Panc1 (cell line): ENCODE measurements around the gene NUDT19. TPM values are rescaled to one million over a fixed set of nuclear protein-coding genes. Genes with fewer than 3 reads are reported as not detected.

ENCODE experiments used
- ATAC-seq: fragments of 200-7000 bp; cut with Tn5 transposase; 2 replicates; pipeline ENCODE4 v1.9.1; 2020; ENCODE audit warnings: mild to moderate bottlenecking, moderate library complexity
- BruUV-seq: library from RNA; stranded (reverse); fragments of 400-500 nt; replicated peaks from 2 replicates; lab custom pipeline; 2021; lab: Mats Ljungman, UMichigan
- CTCF ChIA-PET: fragments of 300-600 bp; sonication (Branson Sonifier 250); formaldehyde crosslinking; loops from one replicate; lab custom pipeline; 2022; ENCODE audit warnings: antibody characterized with exemption; lab: Charles Lee
- POLR2A ChIA-PET: fragments of 300-600 bp; sonication (Branson Sonifier 250); formaldehyde crosslinking; loops from one replicate; lab custom pipeline; 2022; ENCODE audit warnings: antibody characterized with exemption; lab: Charles Lee
- DNase-seq: peaks from one replicate; pipeline ENCODE4 v3.0.0-alpha.2; 2010; ENCODE audit warnings: low read depth, low spot score
- H3K27ac ChIP-seq: 2 replicates; pipeline ENCODE4 v1.5.1; 2011; ENCODE audit warnings: mild to moderate bottlenecking, low read length, inconsistent platforms
- H3K27me3 ChIP-seq: fragments of 200-500 bp; sonication (Bioruptor generic); 2 replicates; pipeline ENCODE4 v1.6.0; 2014; ENCODE audit warnings: low read length, inconsistent platforms; ENCODE audit not compliant: control insufficient read depth, insufficient read depth
- H3K36me3 ChIP-seq: fragments of 200-500 bp; sonication (Bioruptor generic); 2 replicates; pipeline ENCODE4 v1.5.1; 2014; ENCODE audit warnings: inconsistent platforms, mild to moderate bottlenecking, low read length, moderate library complexity; ENCODE audit not compliant: control insufficient read depth, insufficient read depth
- H3K4me1 ChIP-seq: 2 replicates; pipeline ENCODE4 v1.5.1; 2011; ENCODE audit warnings: inconsistent platforms, mild to moderate bottlenecking, low read length, moderate library complexity; ENCODE audit not compliant: control insufficient read depth, insufficient read depth
- H3K4me3 ChIP-seq, 2 experiments: 2 replicates each; pipeline ENCODE4 v1.5.1; 2011 to 2012; ENCODE audit warnings: low read depth in 2 of 2, low read length in 2 of 2, mild to moderate bottlenecking in 2 of 2, inconsistent platforms in 1 of 2, moderate library complexity in 1 of 2
- H3K9me3 ChIP-seq: fragments of 200-500 bp; sonication (Bioruptor generic); 2 replicates; pipeline ENCODE4 v1.5.1; 2014; ENCODE audit warnings: low read depth, mild to moderate bottlenecking, inconsistent platforms, low read length, moderate library complexity; ENCODE audit not compliant: control insufficient read depth, insufficient read depth
- POLR2AphosphoS5 ChIP-seq: IDR thresholded peaks from 2 replicates; pipeline ENCODE4 v1.6.1; 2012; ENCODE audit warnings: mild to moderate bottlenecking, low read depth, low read length, moderate library complexity
- SIN3A ChIP-seq: IDR thresholded peaks from 2 replicates; pipeline ENCODE4 v1.6.1; 2012; ENCODE audit warnings: low read depth, mild to moderate bottlenecking, low read length, moderate library complexity, borderline replicate concordance; ENCODE audit not compliant: insufficient read depth
- TCF7L2 ChIP-seq: IDR thresholded peaks from 2 replicates; pipeline ENCODE4 v1.6.1; 2011; ENCODE audit warnings: mild to moderate bottlenecking, low read depth, low read length, inconsistent platforms
- in situ Hi-C: cut with HindIII; loops from 2 replicates; pipeline ENCODE4 v1.10.0; 2016; ENCODE audit warnings: low sequenced_read_pairs, low pct_unique_long_range_greater_than_20kb
- intact Hi-C: fragments of 100-400 bp; cut with micrococcal nuclease; formaldehyde crosslinking; loops from one replicate; pipeline ENCODE4 v1.10.0; 2022; ENCODE audit not compliant: unreplicated experiment
- total RNA-seq: library from RNA; stranded (reverse); gene quantifications from one replicate; pipeline ENCODE4 v1.2.1, GENCODE V29; 2021; ENCODE audit not compliant: unreplicated experiment
- TF ChIP-seq, protein P1 (sequence below), 2 experiments: IDR thresholded peaks; 2 replicates each; pipeline ENCODE4 v1.6.1; 2011 to 2012; ENCODE audit warnings: low read depth in 2 of 2, control low read depth in 1 of 2, low read length in 1 of 2, mild to moderate bottlenecking in 1 of 2, moderate library complexity in 1 of 2; ENCODE audit not compliant: insufficient read depth in 1 of 2
- TF ChIP-seq, protein P2 (sequence below): fragments of 450-650 bp; IDR thresholded peaks from 2 replicates; pipeline ENCODE4 v1.5.1; 2017; ENCODE audit warnings: mild to moderate bottlenecking

NUDT19 gene
- total RNA-seq, 1 experiment from 2014 or later = 41.4 TPM

DNA sequence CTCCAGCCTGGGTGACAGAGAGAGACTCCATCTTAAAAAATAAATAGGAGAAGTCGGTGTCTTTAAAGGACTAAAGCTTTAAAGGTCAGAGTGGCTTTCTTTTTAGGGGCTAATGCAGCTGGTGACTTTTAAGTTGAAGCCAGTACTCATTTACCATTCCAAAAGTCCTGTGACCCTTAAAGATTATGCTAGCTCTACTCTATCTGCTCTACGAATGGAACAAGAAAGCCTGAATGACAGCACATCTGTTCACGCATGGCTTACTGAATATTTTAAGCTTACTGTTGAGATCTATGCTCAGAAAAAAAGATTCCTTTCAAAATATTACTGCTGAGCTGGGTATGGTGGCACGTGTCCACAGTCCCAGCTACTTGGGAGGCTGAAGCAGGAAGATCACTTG, 44.3 kb downstream of the NUDT19 start:
- DNase-seq = no peak
- Histone ChIP-seq H3K4me1 (no peaks in the 10 kb centered on the region), H3K4me3 (no peak overlapping the region), H3K36me3 (no peaks in the 10 kb centered on the region), H3K27me3 (no peaks in the 10 kb centered on the region), H3K9me3 (no peaks in the 10 kb centered on the region), H3K27ac (no peak overlapping the region)
- no peak for ATAC-seq
- POLR2A ChIA-PET = interaction anchor here (0.5 kb wide), 1 partner anchor 45 kb away, joined by 3 read pairs; the partner anchor contains the start of gene NUDT19
- TF ChIP-seq POLR2AphosphoS5 = no peak
- TF ChIP-seq, protein P1, sequence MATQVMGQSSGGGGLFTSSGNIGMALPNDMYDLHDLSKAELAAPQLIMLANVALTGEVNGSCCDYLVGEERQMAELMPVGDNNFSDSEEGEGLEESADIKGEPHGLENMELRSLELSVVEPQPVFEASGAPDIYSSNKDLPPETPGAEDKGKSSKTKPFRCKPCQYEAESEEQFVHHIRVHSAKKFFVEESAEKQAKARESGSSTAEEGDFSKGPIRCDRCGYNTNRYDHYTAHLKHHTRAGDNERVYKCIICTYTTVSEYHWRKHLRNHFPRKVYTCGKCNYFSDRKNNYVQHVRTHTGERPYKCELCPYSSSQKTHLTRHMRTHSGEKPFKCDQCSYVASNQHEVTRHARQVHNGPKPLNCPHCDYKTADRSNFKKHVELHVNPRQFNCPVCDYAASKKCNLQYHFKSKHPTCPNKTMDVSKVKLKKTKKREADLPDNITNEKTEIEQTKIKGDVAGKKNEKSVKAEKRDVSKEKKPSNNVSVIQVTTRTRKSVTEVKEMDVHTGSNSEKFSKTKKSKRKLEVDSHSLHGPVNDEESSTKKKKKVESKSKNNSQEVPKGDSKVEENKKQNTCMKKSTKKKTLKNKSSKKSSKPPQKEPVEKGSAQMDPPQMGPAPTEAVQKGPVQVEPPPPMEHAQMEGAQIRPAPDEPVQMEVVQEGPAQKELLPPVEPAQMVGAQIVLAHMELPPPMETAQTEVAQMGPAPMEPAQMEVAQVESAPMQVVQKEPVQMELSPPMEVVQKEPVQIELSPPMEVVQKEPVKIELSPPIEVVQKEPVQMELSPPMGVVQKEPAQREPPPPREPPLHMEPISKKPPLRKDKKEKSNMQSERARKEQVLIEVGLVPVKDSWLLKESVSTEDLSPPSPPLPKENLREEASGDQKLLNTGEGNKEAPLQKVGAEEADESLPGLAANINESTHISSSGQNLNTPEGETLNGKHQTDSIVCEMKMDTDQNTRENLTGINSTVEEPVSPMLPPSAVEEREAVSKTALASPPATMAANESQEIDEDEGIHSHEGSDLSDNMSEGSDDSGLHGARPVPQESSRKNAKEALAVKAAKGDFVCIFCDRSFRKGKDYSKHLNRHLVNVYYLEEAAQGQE (IDR thresholded peaks at IDR 0.05; ENCODE audit: insufficient read depth in 1 of 2, low read depth in 2 of 2, low read length in 1 of 2) = no peak
- TF ChIP-seq, protein P2, sequence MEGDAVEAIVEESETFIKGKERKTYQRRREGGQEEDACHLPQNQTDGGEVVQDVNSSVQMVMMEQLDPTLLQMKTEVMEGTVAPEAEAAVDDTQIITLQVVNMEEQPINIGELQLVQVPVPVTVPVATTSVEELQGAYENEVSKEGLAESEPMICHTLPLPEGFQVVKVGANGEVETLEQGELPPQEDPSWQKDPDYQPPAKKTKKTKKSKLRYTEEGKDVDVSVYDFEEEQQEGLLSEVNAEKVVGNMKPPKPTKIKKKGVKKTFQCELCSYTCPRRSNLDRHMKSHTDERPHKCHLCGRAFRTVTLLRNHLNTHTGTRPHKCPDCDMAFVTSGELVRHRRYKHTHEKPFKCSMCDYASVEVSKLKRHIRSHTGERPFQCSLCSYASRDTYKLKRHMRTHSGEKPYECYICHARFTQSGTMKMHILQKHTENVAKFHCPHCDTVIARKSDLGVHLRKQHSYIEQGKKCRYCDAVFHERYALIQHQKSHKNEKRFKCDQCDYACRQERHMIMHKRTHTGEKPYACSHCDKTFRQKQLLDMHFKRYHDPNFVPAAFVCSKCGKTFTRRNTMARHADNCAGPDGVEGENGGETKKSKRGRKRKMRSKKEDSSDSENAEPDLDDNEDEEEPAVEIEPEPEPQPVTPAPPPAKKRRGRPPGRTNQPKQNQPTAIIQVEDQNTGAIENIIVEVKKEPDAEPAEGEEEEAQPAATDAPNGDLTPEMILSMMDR = no peak
- TF ChIP-seq TCF7L2 = no peak
- no peak for TF ChIP-seq SIN3A
- in situ Hi-C loops (no loop called here), intact Hi-C loops (no loop called here)
- CTCF ChIA-PET = no interaction called here
- no TSS peak for BruUV-seq

- no peak for ATAC-seq
- ChIA-PET POLR2A (interaction anchor here (0.6 kb wide), 1 partner anchor 666 kb away, joined by 3 read pairs; no protein-coding TSS in a partner anchor), CTCF (no interaction called here)
- Histone ChIP-seq H3K4me1 (no peaks in the 10 kb centered on the region), H3K27ac (no peak overlapping the region), H3K4me3 (no peak overlapping the region), H3K36me3 (no peaks in the 10 kb centered on the region), H3K9me3 (no peaks in the 10 kb centered on the region), H3K27me3 (peaks cover 4% of the 10 kb centered on the region; the same call in 1 of the 2 replicates)
- intact Hi-C loops = no loop called here
- no TSS peak for BruUV-seq
- no peak for DNase-seq
- TF ChIP-seq SIN3A (no peak), TCF7L2 (no peak), POLR2AphosphoS5 (no peak)
- TF ChIP-seq, protein P1 (IDR thresholded peaks at IDR 0.05; ENCODE audit: insufficient read depth in 1 of 2, low read depth in 2 of 2, low read length in 1 of 2) = no peak
- TF ChIP-seq, protein P2 = no peak
- in situ Hi-C loops = no loop called here
Measured at GRCh38 chr19:32743021-32743420, 51.4 kb downstream of the NUDT19 start.
